Measurements from ENCODE around the gene TMEM9. TPM values are rescaled to one million over a fixed set of nuclear protein-coding genes. Genes with fewer than 3 reads are reported as not detected.
A peak's percentile ranks its signal among the peaks of the same experiment; 100 is the strongest.

TMEM9 gene
- 86.8 and 94.3 TPM in 2 replicates for total RNA-seq (2014; rRNA removed; shearing (Covaris generic))

GRCh38 chr1:201154389-201155165 is at the start of gene TMEM9:
Gene TMEM9, minus strand, starts transcription at chr1:201154474. Its CDS starts 551 bp downstream, at chr1:201153923.
- peak; percentile 97 for DNase-seq (ENCODE audit: low read depth)

- no peak for DNase-seq (ENCODE audit: low read depth)
Measured at GRCh38 chr1:201198598-201198997, 44.3 kb upstream of the TMEM9 start.

GRCh38 chr1:201194046-201194445 is 39.8 kb upstream of the TMEM9 start:
- no peak for DNase-seq (ENCODE audit: low read depth)

- DNase-seq (ENCODE audit: low read depth): no peak
Measured at GRCh38 chr1:201192261-201192788, 38.1 kb upstream of the TMEM9 start.

GRCh38 chr1:201191653-201192260 is 37.5 kb upstream of the TMEM9 start:
- DNase-seq (ENCODE audit: low read depth): peak; percentile 93

GRCh38 chr1:201190624-201191051 is 36.4 kb upstream of the TMEM9 start, which contains the start of gene IGFN1:
Gene IGFN1, plus strand, starts transcription at chr1:201190824. Its CDS starts 2,470 bp downstream, at chr1:201193294.
- DNase-seq (ENCODE audit: low read depth): peak; percentile 17

- DNase-seq (ENCODE audit: low read depth): no peak
Measured at GRCh38 chr1:201190005-201190404, 35.7 kb upstream of the TMEM9 start.

- no peak for DNase-seq (ENCODE audit: low read depth)
Measured at GRCh38 chr1:201189085-201189484, 34.8 kb upstream of the TMEM9 start.

- DNase-seq (ENCODE audit: low read depth): no peak
Measured at GRCh38 chr1:201186192-201186591, 31.9 kb upstream of the TMEM9 start.

GRCh38 chr1:201185527-201186128 is 31.4 kb upstream of the TMEM9 start:
- DNase-seq (ENCODE audit: low read depth): no peak

- no peak for DNase-seq (ENCODE audit: low read depth)
Measured at GRCh38 chr1:201185123-201185453, 30.8 kb upstream of the TMEM9 start.

GRCh38 chr1:201184307-201185122 is 30.2 kb upstream of the TMEM9 start:
- DNase-seq (ENCODE audit: low read depth): peak; percentile 90

- no peak for DNase-seq (ENCODE audit: low read depth)
Measured at GRCh38 chr1:201183753-201184152, 29.5 kb upstream of the TMEM9 start.

- DNase-seq (ENCODE audit: low read depth): no peak
Measured at GRCh38 chr1:201183209-201183608, 28.9 kb upstream of the TMEM9 start.

GRCh38 chr1:201181726-201182125 is 27.5 kb upstream of the TMEM9 start:
- DNase-seq (ENCODE audit: low read depth): no peak

- no peak for DNase-seq (ENCODE audit: low read depth)
Measured at GRCh38 chr1:201181323-201181722, 27.0 kb upstream of the TMEM9 start.

GRCh38 chr1:201180901-201181300 is 26.6 kb upstream of the TMEM9 start:
- no peak for DNase-seq (ENCODE audit: low read depth)

GRCh38 chr1:201180141-201180540 is 25.9 kb upstream of the TMEM9 start:
- no peak for DNase-seq (ENCODE audit: low read depth)

GRCh38 chr1:201178718-201179117 is 24.4 kb upstream of the TMEM9 start:
- DNase-seq (ENCODE audit: low read depth): no peak

GRCh38 chr1:201176940-201177339 is 22.7 kb upstream of the TMEM9 start:
- DNase-seq (ENCODE audit: low read depth): no peak

- no peak for DNase-seq (ENCODE audit: low read depth)
Measured at GRCh38 chr1:201175820-201176500, 21.7 kb upstream of the TMEM9 start.

All from Daoy (cell line).